Lower leg skin (tissue), 4 donors: ENCODE results near the gene IMPDH1. TPM values are rescaled to one million over a fixed set of nuclear protein-coding genes. Genes with fewer than 3 reads are reported as not detected.

ENCODE experiments used
- DNase-seq, 2 donors: peaks; one replicate each; pipeline ENCODE4 v3.0.0-alpha.2; 2019; ENCODE audit warnings: low spot score in 2 of 2
- H3K4me3 ChIP-seq: fragments of 200-600 bp; sonication (generic); 2 replicates; pipeline ENCODE4 v1.5.1; 2017; ENCODE audit warnings: mild to moderate bottlenecking, low read depth; ENCODE audit not compliant: poor library complexity, severe bottlenecking
- POLR2A ChIP-seq, 2 donors: fragments of 450-650 bp; IDR thresholded peaks; one replicate each; pipeline ENCODE4 v1.6.1; 2016 to 2017; ENCODE audit warnings: antibody characterized with exemption in 2 of 2, mild to moderate bottlenecking in 1 of 2, moderate library complexity in 1 of 2
- WGBS, 2 donors: methylation state at CpG; one replicate each; pipeline ENCODE4 v1.1.5; 2018; 5-methylcytosine and 5-hydroxymethylcytosine counted together
- intact Hi-C: fragments of 100-400 bp; cut with DNase I; formaldehyde crosslinking; loops from one replicate; pipeline ENCODE4 v1.15.0; 2023; ENCODE audit warnings: low total_unique reads
- total RNA-seq, 4 donors: library from RNA; depleted of rRNA; stranded (reverse); fragments of >200 nt; gene quantifications; one replicate each; pipeline ENCODE4 v1.1.0, GENCODE V29; 2016
- TF ChIP-seq, protein P1 (sequence below), 3 donors: fragments of 450-650 bp; IDR thresholded peaks; one replicate each; pipeline ENCODE4 v1.5.1; 2016; ENCODE audit warnings: antibody characterized with exemption in 3 of 3, mild to moderate bottlenecking in 3 of 3, moderate library complexity in 2 of 3

IMPDH1 gene
- total RNA-seq, 4 donors from 2014 or later: 45.6 to 71.7 (median 48.7) TPM

DNA sequence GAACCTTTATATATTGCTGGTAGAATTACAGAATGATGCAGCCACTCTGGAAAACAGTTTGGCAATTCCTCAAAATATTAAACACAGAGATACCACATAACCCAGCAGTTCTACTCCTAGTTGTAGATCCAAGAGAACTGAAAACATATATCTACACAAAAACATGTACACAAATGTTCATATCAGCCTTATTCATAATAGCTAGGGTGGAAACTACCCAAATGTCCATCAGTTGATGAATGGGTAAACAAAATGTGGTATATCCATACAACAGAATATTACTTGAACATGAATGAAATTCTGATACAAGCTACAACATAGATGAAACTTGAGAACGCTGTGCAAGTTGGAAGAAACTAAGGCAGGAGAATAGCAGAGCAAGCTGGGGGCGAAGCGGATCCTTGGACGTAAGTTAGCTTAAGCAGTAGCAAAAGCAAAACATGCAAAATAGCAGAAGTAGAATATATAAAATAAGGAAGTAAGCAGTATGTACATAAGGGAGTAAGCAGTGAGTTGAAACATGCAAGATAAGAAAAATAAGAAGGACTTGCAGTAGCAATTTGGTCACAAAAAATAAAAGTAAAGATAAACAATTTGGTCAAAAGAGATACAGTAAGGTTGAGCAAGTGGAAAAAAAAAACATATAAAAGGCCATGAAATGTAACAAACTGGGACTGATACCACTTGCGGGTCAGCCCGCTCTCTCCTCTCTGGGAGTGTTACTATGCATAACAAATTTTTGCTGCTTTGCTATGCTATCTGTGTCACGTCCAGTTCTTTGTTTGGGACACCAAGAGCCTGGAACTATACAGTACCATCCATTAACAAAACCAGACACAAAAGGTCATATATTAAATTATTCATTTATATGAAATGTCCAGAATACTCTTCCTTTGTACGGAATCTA lies 27.9 kb upstream of the IMPDH1 start:
- no peak for DNase-seq
- intact Hi-C loops: no loop called here
- no peak for TF ChIP-seq POLR2A (IDR thresholded peaks at IDR 0.05)
- TF ChIP-seq, protein P1, sequence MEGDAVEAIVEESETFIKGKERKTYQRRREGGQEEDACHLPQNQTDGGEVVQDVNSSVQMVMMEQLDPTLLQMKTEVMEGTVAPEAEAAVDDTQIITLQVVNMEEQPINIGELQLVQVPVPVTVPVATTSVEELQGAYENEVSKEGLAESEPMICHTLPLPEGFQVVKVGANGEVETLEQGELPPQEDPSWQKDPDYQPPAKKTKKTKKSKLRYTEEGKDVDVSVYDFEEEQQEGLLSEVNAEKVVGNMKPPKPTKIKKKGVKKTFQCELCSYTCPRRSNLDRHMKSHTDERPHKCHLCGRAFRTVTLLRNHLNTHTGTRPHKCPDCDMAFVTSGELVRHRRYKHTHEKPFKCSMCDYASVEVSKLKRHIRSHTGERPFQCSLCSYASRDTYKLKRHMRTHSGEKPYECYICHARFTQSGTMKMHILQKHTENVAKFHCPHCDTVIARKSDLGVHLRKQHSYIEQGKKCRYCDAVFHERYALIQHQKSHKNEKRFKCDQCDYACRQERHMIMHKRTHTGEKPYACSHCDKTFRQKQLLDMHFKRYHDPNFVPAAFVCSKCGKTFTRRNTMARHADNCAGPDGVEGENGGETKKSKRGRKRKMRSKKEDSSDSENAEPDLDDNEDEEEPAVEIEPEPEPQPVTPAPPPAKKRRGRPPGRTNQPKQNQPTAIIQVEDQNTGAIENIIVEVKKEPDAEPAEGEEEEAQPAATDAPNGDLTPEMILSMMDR (IDR thresholded peaks at IDR 0.05): no peak
- WGBS, 2 donors: 74 to 88% methylated on average over 8 of the region's 8 CpGs
- H3K4me3 ChIP-seq: no peak overlapping the region

DNA sequence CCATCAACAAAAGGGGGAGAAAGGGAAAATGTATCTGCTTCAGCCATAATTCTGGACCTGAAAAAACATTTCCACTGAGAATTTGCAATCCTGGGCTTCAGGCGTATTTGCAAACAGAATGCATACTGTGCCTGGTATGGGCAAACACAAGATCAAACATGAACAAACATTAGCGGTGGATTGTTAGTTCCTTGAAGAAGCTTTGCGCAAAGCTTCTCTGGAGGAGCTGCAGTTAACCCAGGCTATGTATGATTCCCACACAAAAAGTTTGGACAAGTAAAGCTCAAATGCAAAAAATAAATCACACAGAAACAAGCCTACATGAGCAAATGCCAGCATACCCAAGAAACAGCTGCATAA lies 25.5 kb upstream of the IMPDH1 start:
- TF ChIP-seq POLR2A (IDR thresholded peaks at IDR 0.05): no peak
- TF ChIP-seq, protein P1 (IDR thresholded peaks at IDR 0.05): no peak
- intact Hi-C loops: no loop called here
- WGBS, 2 donors: 55 to 56% methylated on average over 3 of the region's 3 CpGs
- no peak overlapping the region for H3K4me3 ChIP-seq
- no peak for DNase-seq

DNA sequence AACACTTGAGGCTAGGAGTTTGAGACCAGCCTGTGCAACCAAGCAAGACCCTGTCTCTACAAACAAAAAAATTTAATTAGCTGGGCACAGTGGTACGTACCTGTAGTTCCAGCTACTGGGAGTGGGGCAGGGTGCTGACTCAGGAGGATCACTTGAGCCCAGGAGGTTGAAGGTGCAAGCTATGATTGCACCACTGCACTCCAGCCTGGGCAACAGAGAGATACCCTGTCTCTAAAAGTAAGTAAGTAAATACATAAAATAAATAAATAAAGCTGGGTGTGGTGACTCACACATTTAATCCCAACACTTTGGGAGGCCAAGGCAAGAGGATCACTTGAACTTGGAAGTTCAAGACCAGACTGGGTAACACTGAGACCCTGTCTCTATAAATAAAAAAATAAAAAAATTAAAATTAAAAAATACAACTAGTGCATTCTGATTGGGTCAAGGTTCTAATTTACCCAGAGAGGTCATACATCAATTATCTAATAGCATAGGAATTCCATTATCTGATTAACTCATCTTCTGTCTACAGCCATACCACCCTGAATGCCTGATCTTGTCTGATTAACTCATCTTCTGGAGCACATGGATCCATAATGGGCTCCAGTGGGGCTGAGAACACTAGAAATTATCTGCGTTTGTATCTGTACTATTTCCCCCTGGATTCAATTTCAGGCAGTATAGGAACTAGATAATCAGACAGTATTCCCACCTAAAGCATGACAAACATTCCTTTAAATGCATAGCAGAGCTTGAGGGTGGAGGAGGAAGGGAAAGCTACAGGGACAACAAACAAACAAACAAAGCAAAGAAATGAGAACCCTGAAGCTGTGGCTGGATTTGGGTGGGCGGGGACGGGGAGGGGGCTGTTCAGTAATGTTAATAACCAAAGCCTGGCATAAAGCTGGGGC lies 24.9 kb upstream of the IMPDH1 start:
- TF ChIP-seq POLR2A (IDR thresholded peaks at IDR 0.05): no peak
- TF ChIP-seq, protein P1 (IDR thresholded peaks at IDR 0.05): no peak
- H3K4me3 ChIP-seq: no peak overlapping the region
- intact Hi-C loops: no loop called here
- WGBS, 2 donors: 62 to 63% methylated on average over 4 of the region's 4 CpGs
- no peak for DNase-seq

DNA sequence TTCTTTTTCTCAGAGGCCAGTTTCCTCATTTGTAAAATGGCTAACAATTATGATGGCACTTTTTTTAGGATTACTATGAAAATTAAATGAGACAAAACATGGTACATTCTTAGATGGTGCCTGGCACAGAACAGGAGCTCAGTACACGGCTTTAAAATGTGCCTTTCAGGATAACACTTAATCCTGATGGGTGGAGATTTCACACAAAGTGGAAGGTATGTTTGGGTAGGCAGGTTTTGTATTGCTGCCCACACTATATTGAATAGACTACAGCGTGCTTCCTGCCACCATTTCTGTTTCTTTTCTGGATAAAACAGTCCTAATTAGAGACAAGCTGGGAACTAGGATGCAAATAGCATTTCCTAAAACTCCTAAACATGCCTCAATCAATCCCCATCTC lies 22.0 kb upstream of the IMPDH1 start:
- intact Hi-C loops: no loop called here
- 63 to 71% methylated on average over 2 of the region's 2 CpGs for WGBS, 2 donors
- H3K4me3 ChIP-seq: no peak overlapping the region
- DNase-seq: no peak
- TF ChIP-seq, protein P1 (IDR thresholded peaks at IDR 0.05): no peak
- no peak for TF ChIP-seq POLR2A (IDR thresholded peaks at IDR 0.05)

DNA sequence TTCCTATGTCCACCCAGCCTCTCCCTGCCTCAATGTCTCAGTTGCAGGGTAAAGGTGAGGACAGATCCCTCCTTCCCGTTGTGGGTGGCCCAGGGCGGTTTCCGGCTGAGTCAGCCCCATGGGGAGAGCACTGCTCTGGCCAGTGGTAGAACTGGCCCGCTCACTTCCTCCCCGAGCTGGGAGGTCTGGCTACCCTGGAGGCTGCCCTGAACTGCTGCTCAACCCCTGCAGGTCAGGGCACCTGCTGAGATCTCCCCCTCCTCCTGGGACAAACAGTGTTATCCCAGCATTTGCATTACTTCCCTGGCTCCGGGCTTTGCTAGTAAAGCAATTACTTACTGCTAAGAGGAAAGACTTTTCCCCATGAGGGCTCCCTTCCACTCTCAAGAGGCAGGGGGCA lies 21.4 kb upstream of the IMPDH1 start:
- 58 to 70% methylated on average over 6 of the region's 6 CpGs for WGBS, 2 donors
- intact Hi-C loops: no loop called here
- H3K4me3 ChIP-seq: no peak overlapping the region
- DNase-seq: no peak
- no peak for TF ChIP-seq POLR2A (IDR thresholded peaks at IDR 0.05)
- TF ChIP-seq, protein P1 (IDR thresholded peaks at IDR 0.05): no peak
